T-helper 17 cell (primary cell): ENCODE data around the gene RPS27L. TPM values are rescaled to one million over a fixed set of nuclear protein-coding genes. Genes with fewer than 3 reads are reported as not detected.

Source experiments
- ATAC-seq: fragments of 150-1000 bp; cut with Tn5 transposase; 2 replicates; pipeline ENCODE4 v1.10.0; 2021; ENCODE audit warnings: mild to moderate bottlenecking, moderate library complexity
- DNase-seq, 3 donors: peaks; one replicate each; pipeline versions ENCODE4 v3.0.0 to v3.0.0-alpha.2; 2020 to 2021
- H3K9me3 ChIP-seq: one replicate; pipeline ENCODE4 v1.7.0; 2013; ENCODE audit warnings: low read length, mild to moderate bottlenecking; ENCODE audit not compliant: control insufficient read depth, poor library complexity, severe bottlenecking
- H3K27ac Mint-ChIP-seq: one replicate; pipeline ENCODE4 v1.8.0; 2022; ENCODE audit warnings: mild to moderate bottlenecking, moderate library complexity, mixed read lengths
- H3K27me3 Mint-ChIP-seq: one replicate; pipeline ENCODE4 v1.8.0; 2022; ENCODE audit warnings: mixed read lengths
- H3K36me3 Mint-ChIP-seq: one replicate; pipeline ENCODE4 v1.8.0; 2022; ENCODE audit warnings: low read depth, mixed read lengths
- H3K4me1 Mint-ChIP-seq: one replicate; pipeline ENCODE4 v1.8.0; 2022; ENCODE audit warnings: mild to moderate bottlenecking, mixed read lengths
- H3K4me3 Mint-ChIP-seq: one replicate; pipeline ENCODE4 v1.8.0; 2022; ENCODE audit warnings: mild to moderate bottlenecking, moderate library complexity, mixed read lengths
- total RNA-seq, 4 donors: library from RNA in 2 of 4; stranded (reverse) in 2 of 4; gene quantifications; one replicate each; pipeline ENCODE4 v1.2.3 and lab custom pipeline; 2022 to 2026

Gene RPS27L
- total RNA-seq, 2 donors from 2014 or later = 49.8 to 64.2 TPM

GRCh38 chr15:63176302-63176701 is 19.0 kb upstream of the RPS27L start:
- ATAC-seq = no peak
- no peaks in the 10 kb centered on the region for H3K27me3 Mint-ChIP-seq
- H3K36me3 Mint-ChIP-seq = no peaks in the 10 kb centered on the region
- no peak overlapping the region for H3K27ac Mint-ChIP-seq
- no peak for DNase-seq
- H3K4me3 Mint-ChIP-seq = no peak overlapping the region
- H3K9me3 ChIP-seq = no peaks in the 10 kb centered on the region
- H3K4me1 Mint-ChIP-seq = no peaks in the 10 kb centered on the region

- Mint-ChIP-seq H3K4me3 (no peak overlapping the region), H3K4me1 (no peaks in the 10 kb centered on the region), H3K27ac (no peak overlapping the region), H3K36me3 (no peaks in the 10 kb centered on the region), H3K27me3 (no peaks in the 10 kb centered on the region)
- H3K9me3 ChIP-seq = no peaks in the 10 kb centered on the region
- DNase-seq (no peak), ATAC-seq (no peak)
Measured at GRCh38 chr15:63172851-63173451, 15.7 kb upstream of the RPS27L start.

- DNase-seq = no peak
- Mint-ChIP-seq H3K4me1 (no peaks in the 10 kb centered on the region), H3K4me3 (no peak overlapping the region), H3K27me3 (no peaks in the 10 kb centered on the region), H3K36me3 (no peaks in the 10 kb centered on the region), H3K27ac (no peak overlapping the region)
- no peak for ATAC-seq
- H3K9me3 ChIP-seq = no peaks in the 10 kb centered on the region
Measured at GRCh38 chr15:63172376-63172775, 15.1 kb upstream of the RPS27L start.

GRCh38 chr15:63169788-63170187 is 12.5 kb upstream of the RPS27L start:
- Mint-ChIP-seq H3K27me3 (no peaks in the 10 kb centered on the region), H3K27ac (no peak overlapping the region), H3K36me3 (no peaks in the 10 kb centered on the region), H3K4me1 (no peaks in the 10 kb centered on the region), H3K4me3 (no peak overlapping the region)
- DNase-seq (no peak), ATAC-seq (no peak)
- H3K9me3 ChIP-seq = no peaks in the 10 kb centered on the region

- DNase-seq = no peak
- H3K9me3 ChIP-seq = no peaks in the 10 kb centered on the region
- no peaks in the 10 kb centered on the region for H3K4me1 Mint-ChIP-seq
- no peak overlapping the region for H3K27ac Mint-ChIP-seq
- H3K36me3 Mint-ChIP-seq = no peaks in the 10 kb centered on the region
- ATAC-seq = no peak
- H3K4me3 Mint-ChIP-seq = no peak overlapping the region
- H3K27me3 Mint-ChIP-seq = no peaks in the 10 kb centered on the region
Measured at GRCh38 chr15:63166219-63166618, 8.9 kb upstream of the RPS27L start.

GRCh38 chr15:63165166-63165859 is 8.0 kb upstream of the RPS27L start:
- Mint-ChIP-seq H3K27me3 (no peaks in the 10 kb centered on the region), H3K36me3 (no peaks in the 10 kb centered on the region), H3K4me3 (no peak overlapping the region), H3K27ac (no peak overlapping the region), H3K4me1 (no peaks in the 10 kb centered on the region)
- DNase-seq (no peak), ATAC-seq (no peak)
- no peaks in the 10 kb centered on the region for H3K9me3 ChIP-seq

- Mint-ChIP-seq H3K4me1 (no peaks in the 10 kb centered on the region), H3K4me3 (no peak overlapping the region), H3K36me3 (no peaks in the 10 kb centered on the region), H3K27me3 (no peaks in the 10 kb centered on the region), H3K27ac (peak overlapping the region; percentile 53)
- no peaks in the 10 kb centered on the region for H3K9me3 ChIP-seq
- ATAC-seq (no peak), DNase-seq (no peak)
Measured at GRCh38 chr15:63163217-63163616, 5.9 kb upstream of the RPS27L start.

GRCh38 chr15:63160638-63161037 is 3.4 kb upstream of the RPS27L start:
- Mint-ChIP-seq H3K4me1 (peaks cover 2% of the 10 kb centered on the region), H3K27me3 (no peaks in the 10 kb centered on the region), H3K27ac (no peak overlapping the region), H3K4me3 (no peak overlapping the region), H3K36me3 (peaks cover 3% of the 10 kb centered on the region)
- no peaks in the 10 kb centered on the region for H3K9me3 ChIP-seq
- DNase-seq (no peak), ATAC-seq (no peak)

GRCh38 chr15:63157891-63158431 is 684 bp upstream of the RPS27L start:
- peaks cover 3% of the 10 kb centered on the region for H3K36me3 Mint-ChIP-seq
- no peaks in the 10 kb centered on the region for H3K9me3 ChIP-seq
- ATAC-seq (peak; percentile 23), DNase-seq (no peak)
- peaks cover 6% of the 10 kb centered on the region for H3K4me1 Mint-ChIP-seq
- H3K4me3 Mint-ChIP-seq = peak overlapping the region; percentile 96
- H3K27me3 Mint-ChIP-seq = no peaks in the 10 kb centered on the region
- peak overlapping the region; percentile 95 for H3K27ac Mint-ChIP-seq

GRCh38 chr15:63156755-63157117 is 541 bp downstream of the RPS27L start:
- Mint-ChIP-seq H3K27me3 (no peaks in the 10 kb centered on the region), H3K27ac (peak overlapping the region; percentile 95), H3K4me1 (peaks cover 6% of the 10 kb centered on the region), H3K36me3 (peaks cover 3% of the 10 kb centered on the region), H3K4me3 (peak overlapping the region; percentile 96)
- H3K9me3 ChIP-seq = no peaks in the 10 kb centered on the region
- no peak for DNase-seq
- ATAC-seq = no peak

GRCh38 chr15:63156086-63156710 is 1.1 kb downstream of the RPS27L start:
- H3K4me3 Mint-ChIP-seq = peak overlapping the region; percentile 96
- H3K9me3 ChIP-seq = no peaks in the 10 kb centered on the region
- H3K27me3 Mint-ChIP-seq = no peaks in the 10 kb centered on the region
- peak overlapping the region; percentile 95 for H3K27ac Mint-ChIP-seq
- H3K4me1 Mint-ChIP-seq = peaks cover 6% of the 10 kb centered on the region
- peaks cover 3% of the 10 kb centered on the region for H3K36me3 Mint-ChIP-seq
- DNase-seq (no peak), ATAC-seq (no peak)

GRCh38 chr15:63155486-63155885 is 1.8 kb downstream of the RPS27L start:
- Mint-ChIP-seq H3K27me3 (no peaks in the 10 kb centered on the region), H3K4me3 (peak overlapping the region; percentile 96), H3K27ac (peak overlapping the region; percentile 95), H3K36me3 (peaks cover 3% of the 10 kb centered on the region), H3K4me1 (peaks cover 6% of the 10 kb centered on the region)
- no peaks in the 10 kb centered on the region for H3K9me3 ChIP-seq
- DNase-seq (no peak), ATAC-seq (no peak)

- Mint-ChIP-seq H3K36me3 (no peaks in the 10 kb centered on the region), H3K4me3 (no peak overlapping the region), H3K27me3 (no peaks in the 10 kb centered on the region), H3K4me1 (peaks cover 7% of the 10 kb centered on the region), H3K27ac (no peak overlapping the region)
- DNase-seq (no peak), ATAC-seq (no peak)
- H3K9me3 ChIP-seq = no peaks in the 10 kb centered on the region
Measured at GRCh38 chr15:63151665-63152064, 5.6 kb downstream of the RPS27L start.
